Memory B cell (primary cell): ENCODE results near the gene CROCC2.

ENCODE experiments used
- ATAC-seq: fragments of 150-1000 bp; cut with Tn5 transposase; 2 replicates; pipeline ENCODE4 v1.10.0; 2021; ENCODE audit warnings: low read depth, mild to moderate bottlenecking, moderate library complexity
- DNase-seq, 2 donors: peaks; one replicate each; pipeline ENCODE4 v3.0.0; 2022; ENCODE audit warnings: low spot score in 2 of 2
- H3K27ac Mint-ChIP-seq: one replicate; pipeline ENCODE4 v1.8.0; 2022; ENCODE audit warnings: mild to moderate bottlenecking, moderate library complexity, mixed read lengths
- H3K27me3 Mint-ChIP-seq: one replicate; pipeline ENCODE4 v1.8.0; 2022; ENCODE audit warnings: mixed read lengths
- H3K36me3 Mint-ChIP-seq: one replicate; pipeline ENCODE4 v1.8.0; 2022; ENCODE audit warnings: mild to moderate bottlenecking, mixed read lengths
- H3K4me1 Mint-ChIP-seq: one replicate; pipeline ENCODE4 v1.8.0; 2022; ENCODE audit warnings: mixed read lengths
- H3K4me3 Mint-ChIP-seq: one replicate; pipeline ENCODE4 v1.8.0; 2022; ENCODE audit warnings: mild to moderate bottlenecking, moderate library complexity, mixed read lengths
- H3K9me3 Mint-ChIP-seq: one replicate; pipeline ENCODE4 v1.8.0; 2022; ENCODE audit warnings: mixed read lengths

Gene CROCC2

GRCh38 chr2:240933966-240934700 lies 28.0 kb downstream of the CROCC2 start:
- Mint-ChIP-seq H3K9me3 (peaks cover 8% of the 10 kb centered on the region), H3K27ac (no peak overlapping the region), H3K4me1 (no peaks in the 10 kb centered on the region), H3K4me3 (no peak overlapping the region), H3K36me3 (no peaks in the 10 kb centered on the region), H3K27me3 (peaks cover 4% of the 10 kb centered on the region)
- peak in 1 of 2 donors; percentile 8 for DNase-seq
- ATAC-seq: no peak

DNA sequence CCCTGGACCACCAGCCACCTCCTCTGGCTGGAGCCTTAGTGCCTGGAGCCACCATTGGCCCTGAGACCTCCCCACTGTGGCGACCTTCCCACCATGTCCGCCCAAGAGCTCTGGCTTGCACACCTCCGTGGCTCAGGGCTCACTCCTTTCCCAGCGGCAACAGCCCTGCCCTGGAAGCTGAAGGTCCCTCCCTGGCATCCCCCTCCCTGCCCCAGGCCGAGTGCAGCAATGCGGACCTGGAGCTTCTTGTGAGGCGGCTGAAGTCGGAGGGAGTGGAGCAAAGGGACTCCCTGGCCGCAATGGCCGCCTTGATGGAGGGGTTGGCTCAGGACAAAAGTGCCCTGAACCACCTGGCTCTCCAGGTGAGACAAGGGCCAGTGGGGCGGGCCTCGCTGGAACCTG lies 28.6 kb downstream of the CROCC2 start:
- no peaks in the 10 kb centered on the region for H3K36me3 Mint-ChIP-seq
- no peak for ATAC-seq

GRCh38 chr2:240935103-240935876 lies 29.2 kb downstream of the CROCC2 start:
- H3K36me3 Mint-ChIP-seq: no peaks in the 10 kb centered on the region
- ATAC-seq: no peak
- DNase-seq: peak in 1 of 2 donors; percentile 6
- H3K27me3 Mint-ChIP-seq: peaks cover 4% of the 10 kb centered on the region
- peaks cover 10% of the 10 kb centered on the region for H3K9me3 Mint-ChIP-seq
- no peak overlapping the region for H3K4me3 Mint-ChIP-seq
- no peak overlapping the region for H3K27ac Mint-ChIP-seq
- no peaks in the 10 kb centered on the region for H3K4me1 Mint-ChIP-seq

More for the DNA sequence above, 28.6 kb downstream of the CROCC2 start:
- Mint-ChIP-seq H3K4me1 (no peaks in the 10 kb centered on the region), H3K9me3 (peaks cover 10% of the 10 kb centered on the region), H3K27ac (no peak overlapping the region), H3K27me3 (peaks cover 3% of the 10 kb centered on the region), H3K4me3 (no peak overlapping the region)
- peak in 1 of 2 donors; percentile 7 for DNase-seq

- Mint-ChIP-seq H3K27ac (no peak overlapping the region), H3K9me3 (peaks cover 10% of the 10 kb centered on the region), H3K36me3 (no peaks in the 10 kb centered on the region), H3K4me1 (no peaks in the 10 kb centered on the region), H3K4me3 (no peak overlapping the region), H3K27me3 (peaks cover 8% of the 10 kb centered on the region)
- ATAC-seq (no peak), DNase-seq (peak in 1 of 2 donors; percentile 3)
Observed at GRCh38 chr2:240936106-240936505, 30.0 kb downstream of the CROCC2 start.

DNA sequence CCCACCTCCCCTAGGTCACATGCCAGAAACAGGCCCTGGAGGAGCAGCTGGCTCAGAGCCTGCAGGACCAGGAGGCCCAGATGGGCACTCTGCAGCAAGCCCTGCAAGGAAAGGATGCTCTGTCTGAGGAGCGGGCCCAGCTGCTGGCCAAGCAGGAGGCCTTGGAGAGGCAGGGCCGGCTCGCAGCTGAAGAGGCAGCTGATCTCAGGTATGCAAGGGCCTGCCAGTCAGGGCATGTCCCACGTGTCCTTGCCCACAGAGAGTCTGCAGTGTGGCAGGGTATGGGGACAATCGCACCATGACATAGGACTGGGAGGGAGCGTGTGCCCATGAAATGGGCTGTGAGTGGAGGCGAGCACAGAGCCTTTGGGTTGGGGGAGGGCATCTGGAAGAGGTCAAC lies 39.9 kb downstream of the CROCC2 start:
- Mint-ChIP-seq H3K9me3 (peaks cover 3% of the 10 kb centered on the region), H3K27me3 (peaks cover 3% of the 10 kb centered on the region), H3K36me3 (no peaks in the 10 kb centered on the region), H3K4me1 (no peaks in the 10 kb centered on the region), H3K4me3 (no peak overlapping the region), H3K27ac (no peak overlapping the region)
- DNase-seq: no peak
- no peak for ATAC-seq

DNA sequence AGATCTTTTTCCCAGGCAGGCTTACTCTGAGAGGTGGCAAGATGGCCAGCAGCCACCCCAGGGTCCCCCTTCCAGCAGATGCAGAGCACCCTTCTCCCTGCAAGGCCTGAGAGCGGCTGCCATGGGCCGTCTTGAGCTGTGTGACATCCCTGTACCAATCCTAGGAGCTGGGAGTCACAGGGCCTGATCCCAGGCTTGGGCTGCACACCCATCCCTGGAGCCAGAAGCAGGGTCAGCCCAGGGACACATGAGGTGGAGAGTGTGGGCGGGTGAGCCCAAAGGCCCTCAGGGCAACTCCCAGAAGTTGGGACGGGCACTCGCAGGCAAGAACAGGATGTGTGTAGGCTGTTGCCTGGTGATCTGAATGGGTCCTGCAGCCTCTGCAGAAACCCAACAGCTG lies 40.5 kb downstream of the CROCC2 start:
- Mint-ChIP-seq H3K27me3 (peaks cover 3% of the 10 kb centered on the region), H3K9me3 (peaks cover 2% of the 10 kb centered on the region), H3K4me1 (no peaks in the 10 kb centered on the region), H3K36me3 (no peaks in the 10 kb centered on the region), H3K27ac (no peak overlapping the region), H3K4me3 (no peak overlapping the region)
- DNase-seq (no peak), ATAC-seq (no peak)

GRCh38 chr2:240947176-240947575 lies 41.0 kb downstream of the CROCC2 start:
- Mint-ChIP-seq H3K27ac (no peak overlapping the region), H3K36me3 (no peaks in the 10 kb centered on the region), H3K27me3 (peaks cover 3% of the 10 kb centered on the region), H3K9me3 (no peaks in the 10 kb centered on the region), H3K4me1 (no peaks in the 10 kb centered on the region), H3K4me3 (no peak overlapping the region)
- no peak for ATAC-seq
- DNase-seq: no peak

DNA sequence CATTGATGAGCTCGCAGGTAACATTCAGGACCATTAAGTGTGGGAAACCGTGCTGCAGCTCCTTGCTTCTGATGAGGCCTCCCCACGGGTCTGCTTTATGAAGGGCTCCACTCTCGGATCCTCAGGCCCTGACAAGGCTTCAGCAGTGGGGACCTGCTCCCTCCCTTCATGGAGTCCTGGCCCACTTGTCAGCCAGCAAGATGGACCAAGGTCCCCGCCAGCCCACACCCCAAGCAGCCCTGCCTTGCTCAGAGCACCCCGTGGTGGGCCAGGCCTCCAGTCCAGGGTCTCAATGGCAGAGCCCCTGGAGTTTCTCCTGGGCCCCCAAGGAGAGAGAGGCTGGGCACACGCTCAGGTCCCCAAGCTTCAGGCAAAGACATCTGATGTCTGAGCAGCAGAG lies 41.5 kb downstream of the CROCC2 start:
- no peaks in the 10 kb centered on the region for H3K9me3 Mint-ChIP-seq
- peaks cover 3% of the 10 kb centered on the region for H3K27me3 Mint-ChIP-seq
- no peak overlapping the region for H3K4me3 Mint-ChIP-seq
- H3K4me1 Mint-ChIP-seq: no peaks in the 10 kb centered on the region
- H3K27ac Mint-ChIP-seq: no peak overlapping the region
- DNase-seq: no peak
- no peaks in the 10 kb centered on the region for H3K36me3 Mint-ChIP-seq
- no peak for ATAC-seq

GRCh38 chr2:240948086-240948485 lies 42.0 kb downstream of the CROCC2 start:
- no peak for DNase-seq

DNA sequence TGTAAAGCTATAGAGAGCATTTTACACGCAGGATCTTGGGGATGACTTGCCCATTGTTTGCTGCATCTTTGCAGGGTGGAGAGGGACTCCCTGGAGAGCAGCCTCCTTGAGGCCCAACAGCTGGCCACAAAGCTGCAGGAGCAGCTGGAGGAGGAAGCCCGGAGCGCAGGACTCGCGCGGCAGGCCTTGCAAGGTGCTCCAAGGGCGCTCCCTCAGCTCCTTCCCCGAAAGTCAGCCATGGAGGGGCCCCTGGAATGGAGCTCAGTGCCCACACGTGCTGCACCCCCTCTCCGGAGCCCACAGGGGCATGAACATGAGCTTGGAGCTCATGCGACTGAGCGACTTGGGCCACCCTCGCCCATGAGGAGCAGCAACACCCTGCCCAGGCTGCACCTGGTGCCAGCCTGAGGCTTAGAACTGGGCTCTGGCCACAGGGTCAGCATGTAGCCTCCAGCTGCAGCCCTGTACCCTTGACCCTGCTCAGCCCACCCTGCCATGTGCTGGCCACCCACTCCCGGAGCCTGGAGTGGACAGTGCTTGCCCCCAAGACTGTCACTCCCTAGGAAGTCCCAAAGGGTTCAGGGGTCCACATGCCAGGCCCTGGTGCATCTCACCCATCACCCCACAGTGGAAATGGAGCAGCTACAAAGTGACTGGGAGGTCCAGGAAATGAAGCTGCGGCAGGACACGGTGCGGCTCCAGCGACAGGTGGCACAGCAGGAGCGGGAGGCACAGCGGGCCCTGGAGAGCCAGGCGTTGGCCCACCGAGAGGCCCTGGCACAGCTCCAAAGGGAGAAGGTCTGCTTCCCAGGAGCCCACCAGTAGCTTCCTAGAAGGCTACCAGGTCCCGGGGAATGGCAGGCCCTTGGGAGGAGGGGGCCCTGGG lies 43.0 kb downstream of the CROCC2 start:
- no peaks in the 10 kb centered on the region for H3K4me1 Mint-ChIP-seq
- no peak for DNase-seq
- H3K27me3 Mint-ChIP-seq: peaks cover 3% of the 10 kb centered on the region
- no peaks in the 10 kb centered on the region for H3K36me3 Mint-ChIP-seq
- no peaks in the 10 kb centered on the region for H3K9me3 Mint-ChIP-seq
- no peak for ATAC-seq
- H3K27ac Mint-ChIP-seq: no peak overlapping the region
- H3K4me3 Mint-ChIP-seq: no peak overlapping the region

More at GRCh38 chr2:240948086-240948485, 42.0 kb downstream of the CROCC2 start:
- Mint-ChIP-seq H3K27ac (no peak overlapping the region), H3K4me1 (no peaks in the 10 kb centered on the region), H3K36me3 (no peaks in the 10 kb centered on the region), H3K27me3 (peaks cover 3% of the 10 kb centered on the region), H3K4me3 (no peak overlapping the region), H3K9me3 (no peaks in the 10 kb centered on the region)
- ATAC-seq: no peak

DNA sequence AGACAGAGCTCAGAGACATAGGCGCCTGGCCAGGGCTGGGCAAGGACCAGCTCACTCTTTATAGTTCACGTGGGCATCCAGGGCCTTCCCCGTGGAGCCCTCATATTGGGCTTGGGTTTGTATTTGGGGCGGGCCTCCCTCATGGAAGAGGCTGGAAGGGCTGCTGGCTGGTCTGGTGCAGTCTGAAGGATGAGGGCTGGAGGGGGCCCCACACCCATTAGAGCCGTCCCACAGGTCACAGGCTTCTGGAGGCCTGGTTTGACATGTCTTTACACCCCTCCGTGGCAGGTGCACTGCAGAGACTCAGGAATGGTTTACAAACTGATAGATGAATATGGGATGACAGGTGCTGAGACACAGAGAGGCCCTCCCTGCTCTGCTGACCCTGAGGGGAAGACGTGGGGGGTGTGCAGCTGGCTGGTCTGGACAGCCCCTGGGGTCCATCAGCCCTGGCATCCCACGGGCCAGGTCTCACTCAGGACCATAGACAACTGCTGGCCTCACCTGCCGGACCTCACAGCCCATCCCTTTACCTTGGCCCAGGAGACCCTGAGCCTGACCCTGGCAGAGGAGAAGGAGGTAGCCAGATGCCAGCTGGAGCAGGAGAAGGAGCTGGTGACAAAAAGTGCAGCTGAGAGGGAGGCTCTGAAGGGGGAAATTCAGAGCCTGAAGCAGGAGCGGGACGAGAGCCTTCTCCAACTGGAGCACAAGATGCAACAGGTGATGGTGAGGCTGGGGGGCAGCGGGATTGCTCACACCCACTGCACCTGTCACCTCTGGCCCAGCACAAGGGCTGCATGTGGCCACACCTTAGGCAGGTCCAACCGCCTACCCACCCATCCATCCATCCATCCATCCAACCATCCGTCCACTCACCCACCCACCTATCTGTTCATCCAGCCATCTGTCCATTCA lies 43.9 kb downstream of the CROCC2 start:
- H3K4me1 Mint-ChIP-seq: no peaks in the 10 kb centered on the region
- peaks cover 2% of the 10 kb centered on the region for H3K27me3 Mint-ChIP-seq
- ATAC-seq: no peak

DNA sequence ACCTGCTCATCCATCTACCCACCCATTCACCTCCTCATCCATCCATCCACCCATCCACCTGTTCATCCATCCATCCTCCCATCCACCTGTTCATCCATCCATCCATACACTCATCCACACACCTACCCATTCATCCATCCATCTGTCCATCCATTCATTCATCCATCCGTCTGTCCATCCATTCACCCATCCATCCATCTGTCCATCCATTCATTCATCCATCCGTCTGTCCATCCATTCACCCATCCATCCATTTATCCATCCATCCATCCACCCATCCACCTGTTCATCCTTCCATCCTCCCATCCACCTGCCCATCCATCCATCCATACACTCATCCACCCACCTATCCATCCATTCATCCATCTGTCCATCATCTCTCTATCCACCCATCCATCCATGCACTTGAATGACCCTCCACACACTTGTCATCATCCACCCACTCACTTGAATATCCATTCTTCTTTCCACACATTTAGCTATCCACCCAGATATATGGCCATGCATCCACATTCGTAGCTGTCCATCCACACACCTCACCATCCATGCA lies 45.0 kb downstream of the CROCC2 start:
- no peak overlapping the region for H3K4me3 Mint-ChIP-seq
- ATAC-seq (no peak), DNase-seq (no peak)
- no peaks in the 10 kb centered on the region for H3K9me3 Mint-ChIP-seq
- H3K36me3 Mint-ChIP-seq: no peaks in the 10 kb centered on the region
- H3K27ac Mint-ChIP-seq: no peak overlapping the region
- H3K27me3 Mint-ChIP-seq: peaks cover 7% of the 10 kb centered on the region
- H3K4me1 Mint-ChIP-seq: no peaks in the 10 kb centered on the region

More for the DNA sequence above, 43.9 kb downstream of the CROCC2 start:
- no peak overlapping the region for H3K27ac Mint-ChIP-seq
- no peaks in the 10 kb centered on the region for H3K9me3 Mint-ChIP-seq
- H3K36me3 Mint-ChIP-seq: no peaks in the 10 kb centered on the region
- H3K4me3 Mint-ChIP-seq: no peak overlapping the region
- DNase-seq: no peak
